Stromal cell of bone marrow (primary cell): ENCODE data around the gene MCM8.

Experiments
- DNase-seq: peaks from one replicate; pipeline ENCODE4 v3.0.0-alpha.2; 2012; ENCODE audit warnings: low read depth

MCM8 gene

DNA sequence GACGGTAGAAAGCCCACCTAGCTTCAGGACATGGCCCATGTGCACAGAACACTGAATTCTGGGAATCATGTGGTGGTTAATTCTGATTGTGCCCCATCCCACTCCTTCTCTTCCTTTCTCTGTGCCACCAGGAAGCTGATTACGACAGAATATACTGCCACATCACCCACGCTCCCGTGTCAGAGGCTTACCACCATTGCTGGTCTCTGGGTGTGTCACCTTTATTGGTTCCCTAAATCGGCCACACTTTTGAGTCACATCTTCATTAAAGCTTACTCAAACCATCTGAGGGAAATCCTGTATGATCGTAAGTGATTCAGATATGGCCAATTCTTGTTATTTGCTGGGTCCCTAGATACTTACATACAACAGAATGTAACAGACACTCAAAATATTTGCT is 3.2 kb upstream of the MCM8 start:
- no peak for DNase-seq

- DNase-seq = no peak
Observed at GRCh38 chr20:5949943-5950270, 545 bp upstream of the MCM8 start.

GRCh38 chr20:5967469-5967868 is 17.0 kb downstream of the MCM8 start:
- DNase-seq = no peak

DNA sequence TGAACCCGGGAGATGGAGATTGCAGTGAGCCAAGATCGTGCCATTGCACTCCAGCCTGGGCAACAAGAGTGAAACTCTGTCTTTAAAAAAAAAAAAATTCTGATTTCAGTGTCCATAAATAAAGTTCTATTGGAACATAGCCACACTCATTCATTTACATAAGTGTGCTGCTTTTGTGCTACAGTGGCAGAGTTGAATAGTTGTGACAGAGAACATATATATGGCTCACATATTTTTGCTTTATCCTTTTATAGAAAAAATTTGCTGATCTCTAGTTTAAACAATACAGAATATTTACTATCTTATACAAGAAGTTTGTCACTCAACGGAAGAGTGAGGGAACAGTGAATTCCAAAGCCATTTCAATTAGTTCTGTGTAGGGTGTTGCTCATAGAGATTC is 18.0 kb downstream of the MCM8 start:
- no peak for DNase-seq

DNA sequence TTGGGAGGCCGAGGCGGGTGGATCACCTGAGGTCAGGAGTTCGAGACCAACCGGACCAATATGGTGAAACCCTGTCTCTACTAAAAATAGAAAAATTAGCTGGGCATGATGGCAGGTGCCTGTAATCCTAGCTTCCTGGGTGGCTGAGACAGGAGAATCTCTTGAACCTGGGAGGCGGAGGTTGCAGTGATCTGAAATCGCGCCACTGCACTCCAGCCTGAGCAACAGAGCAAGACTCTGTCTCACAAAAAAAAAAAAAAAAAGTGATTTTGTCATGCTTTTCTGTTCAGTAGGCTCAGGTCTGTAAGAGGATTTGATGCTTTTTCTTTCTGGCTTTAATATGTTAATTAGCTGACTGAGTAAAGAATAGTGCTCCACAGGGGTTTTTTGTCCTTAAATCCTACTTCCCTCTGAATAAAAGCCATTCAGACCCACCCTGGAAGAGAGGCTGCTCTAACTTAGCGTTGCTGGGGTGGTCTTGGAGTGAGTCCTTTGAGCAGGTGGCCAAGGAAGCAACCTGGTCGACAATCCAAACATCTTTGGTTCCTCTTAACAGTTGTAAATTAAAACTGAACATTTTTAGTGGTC is 19.0 kb downstream of the MCM8 start:
- no peak for DNase-seq

DNA sequence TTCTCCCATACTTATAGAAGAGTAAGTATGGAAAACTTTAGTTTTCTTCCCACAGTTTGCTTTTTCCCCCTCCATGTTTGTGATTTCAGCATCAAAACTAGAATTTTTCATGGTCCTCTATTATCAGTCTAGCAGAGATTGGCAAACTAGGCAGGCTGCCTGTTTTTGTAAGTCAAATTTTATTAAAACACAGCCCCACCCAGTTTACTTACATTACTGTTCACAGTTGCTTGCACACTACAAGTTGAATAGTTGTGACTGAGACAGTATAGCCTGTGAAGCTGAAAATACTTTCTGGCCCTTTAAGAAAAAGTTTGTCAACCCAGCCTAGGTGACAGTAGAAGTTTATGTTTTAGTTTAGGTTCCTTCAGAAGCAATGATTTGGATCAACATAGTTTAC is 19.5 kb downstream of the MCM8 start:
- no peak for DNase-seq

- no peak for DNase-seq
Observed at GRCh38 chr20:5970381-5970780, 19.9 kb downstream of the MCM8 start.

DNA sequence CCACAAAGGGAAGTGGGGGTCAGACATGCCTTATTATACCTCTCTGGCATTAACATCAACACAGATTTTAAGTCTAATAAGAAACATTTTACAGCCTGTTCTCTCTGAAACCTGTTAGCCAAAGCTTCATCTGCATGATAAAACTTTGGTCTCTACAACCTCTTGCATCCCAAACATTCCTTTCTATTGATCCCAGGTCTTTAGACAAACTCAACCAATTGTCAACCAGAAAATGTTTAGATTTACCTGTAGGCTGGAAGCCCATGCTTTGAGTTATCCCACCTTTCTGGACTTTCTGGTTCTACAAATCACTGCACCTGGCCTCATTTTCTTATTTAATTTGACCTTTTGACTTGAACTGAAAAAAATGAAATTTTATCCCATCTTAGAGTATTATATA is 20.8 kb downstream of the MCM8 start:
- no peak for DNase-seq

- no peak for DNase-seq
Observed at GRCh38 chr20:5973172-5973571, 22.7 kb downstream of the MCM8 start.

GRCh38 chr20:5973971-5974370 is 23.5 kb downstream of the MCM8 start:
- no peak for DNase-seq

- no peak for DNase-seq
Observed at GRCh38 chr20:5974531-5974930, 24.1 kb downstream of the MCM8 start.

DNA sequence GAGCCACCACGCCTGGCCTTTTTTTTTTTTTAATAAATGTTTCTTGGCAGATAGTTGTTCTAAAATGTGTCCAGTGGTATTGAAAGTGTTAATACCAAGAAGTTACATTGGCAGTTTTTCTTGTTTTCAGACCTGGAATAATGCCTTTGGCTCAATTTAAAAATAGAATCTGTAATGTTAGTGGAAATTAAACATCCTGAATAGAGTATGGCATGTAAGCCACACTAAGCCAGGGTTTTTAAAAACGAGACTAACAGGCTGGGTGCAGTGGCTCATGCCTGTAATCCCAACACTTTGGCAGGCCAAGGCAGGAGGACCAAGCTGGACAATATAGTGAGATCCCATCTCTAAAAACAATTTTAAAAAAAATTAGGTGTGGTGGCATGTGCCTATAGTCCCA is 25.3 kb downstream of the MCM8 start:
- no peak for DNase-seq

- no peak for DNase-seq
Observed at GRCh38 chr20:5977223-5977622, 26.8 kb downstream of the MCM8 start.

DNA sequence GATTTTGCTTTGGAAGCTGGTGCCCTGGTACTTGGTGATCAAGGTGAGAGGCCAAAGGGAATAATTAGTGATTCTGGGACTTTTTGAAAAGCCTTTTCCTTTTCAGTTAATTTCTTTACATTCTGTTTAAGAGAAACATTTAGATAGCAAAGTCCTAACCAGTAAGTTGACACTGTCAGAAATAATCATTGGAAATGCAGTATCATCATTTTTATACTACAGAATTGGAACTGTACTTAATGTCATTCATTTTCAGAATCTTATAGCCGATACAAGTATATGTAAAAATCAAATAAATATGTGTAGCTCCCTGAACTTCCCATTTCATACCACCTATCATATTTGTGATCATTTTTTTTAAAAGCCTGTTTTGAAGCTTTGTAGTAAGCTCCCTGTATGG is 27.5 kb downstream of the MCM8 start:
- DNase-seq = no peak

DNA sequence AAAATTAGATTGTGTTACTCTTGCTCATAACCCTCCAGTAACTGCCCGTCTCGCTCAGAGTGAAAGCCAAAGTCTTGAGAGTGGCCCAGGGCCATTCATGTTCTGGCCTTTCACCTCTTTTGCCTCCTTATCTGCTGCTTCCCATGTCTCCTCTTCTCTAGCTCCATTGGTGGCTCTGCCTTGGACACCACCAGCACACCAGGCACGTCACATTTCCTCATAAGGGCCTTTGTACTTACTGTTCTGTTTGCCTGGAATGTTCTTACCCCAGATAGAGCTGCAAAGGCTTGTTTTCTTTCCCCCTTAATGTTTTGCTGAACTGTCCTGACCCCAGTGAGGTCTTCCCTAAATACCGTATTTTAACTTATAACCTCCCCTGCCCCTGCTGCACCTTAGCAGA is 29.3 kb downstream of the MCM8 start:
- DNase-seq = no peak

- no peak for DNase-seq
Observed at GRCh38 chr20:5980720-5981538, 30.5 kb downstream of the MCM8 start.

DNA sequence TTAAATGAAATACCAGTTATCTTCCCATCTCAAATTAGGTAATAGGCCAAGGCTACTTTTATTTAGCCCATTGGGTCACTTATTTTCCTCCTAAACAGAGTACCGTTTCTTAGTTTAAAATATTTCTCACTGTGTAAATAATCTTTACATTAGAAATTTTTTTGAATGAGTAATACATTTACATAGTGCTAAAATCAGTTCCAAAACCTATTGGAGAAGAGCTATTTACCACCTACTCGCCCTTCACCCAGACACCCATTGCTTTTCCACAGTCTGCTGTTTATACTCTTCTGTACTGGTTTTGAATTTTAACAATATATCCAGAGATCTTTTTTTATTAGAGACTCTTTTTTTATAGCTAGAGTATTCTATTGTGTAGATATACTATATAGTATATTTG is 36.9 kb downstream of the MCM8 start:
- no peak for DNase-seq

GRCh38 chr20:5989539-5989938 is 39.1 kb downstream of the MCM8 start:
- no peak for DNase-seq

DNA sequence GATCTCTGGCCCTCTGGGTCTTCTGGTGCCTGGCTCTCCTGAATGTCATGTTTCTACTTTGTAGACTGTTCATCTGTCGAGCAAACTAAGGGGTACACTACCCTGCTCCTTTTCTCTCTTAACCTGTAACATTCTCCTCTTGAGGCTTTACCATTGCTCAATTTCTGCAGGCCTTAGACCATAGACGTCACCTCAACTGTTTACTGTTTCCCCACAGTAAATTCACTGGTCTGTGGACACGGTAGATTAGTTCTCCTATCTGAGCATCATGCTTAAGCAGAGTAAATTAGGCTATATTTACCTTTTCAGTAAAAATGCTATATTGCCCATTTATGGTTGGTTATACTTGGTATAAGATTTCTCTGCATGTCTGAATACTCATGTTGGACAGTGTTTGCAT is 40.5 kb downstream of the MCM8 start:
- no peak for DNase-seq

GRCh38 chr20:5991623-5992441 is 41.4 kb downstream of the MCM8 start:
- no peak for DNase-seq

DNA sequence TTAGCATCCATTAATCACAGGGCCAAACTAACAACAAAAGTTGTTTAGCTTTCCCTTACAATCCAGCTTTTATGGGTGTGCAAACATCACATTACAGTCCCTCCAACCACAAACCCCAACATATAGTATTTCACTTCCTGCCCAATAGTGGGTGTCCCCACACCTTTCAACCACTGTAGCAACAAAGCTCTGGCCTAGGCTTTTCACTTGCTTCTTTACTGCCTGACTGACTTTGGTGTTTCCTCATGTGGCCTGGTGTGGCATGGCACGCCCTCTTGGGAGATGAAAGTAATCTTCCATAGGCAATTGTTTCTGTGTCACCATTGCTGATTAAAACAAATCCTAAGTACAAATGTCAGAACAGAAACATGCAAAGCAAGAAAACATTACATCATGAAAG is 46.3 kb downstream of the MCM8 start:
- DNase-seq = no peak

DNA sequence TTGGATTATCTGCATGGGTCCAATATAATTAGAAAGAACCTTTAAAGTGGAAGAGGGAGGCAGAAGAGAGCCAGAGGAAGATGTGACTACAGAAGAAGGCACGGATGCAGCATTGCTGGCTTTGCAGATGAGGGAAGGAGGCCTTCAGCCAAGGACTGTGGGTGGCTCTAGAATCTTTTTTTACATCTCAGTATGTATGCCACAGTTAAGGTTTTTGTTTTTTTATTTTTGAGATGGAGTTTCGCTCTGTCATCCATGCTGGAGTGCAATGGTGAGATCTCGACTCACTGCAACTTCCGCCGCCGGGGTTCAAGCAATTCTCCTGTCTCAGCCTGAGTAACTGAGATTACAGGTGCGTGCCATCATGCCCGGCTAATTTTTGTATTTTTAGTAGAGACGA is 49.3 kb downstream of the MCM8 start:
- no peak for DNase-seq

- no peak for DNase-seq
Observed at GRCh38 chr20:6000871-6001270, 50.4 kb downstream of the MCM8 start.
